ENCODE results near the gene TMEM131L. TPM values are rescaled to one million over a fixed set of nuclear protein-coding genes. Genes with fewer than 3 reads are reported as not detected.

The TMEM131L gene
- polyA plus RNA-seq, 1 donor: 36.6 TPM

DNA sequence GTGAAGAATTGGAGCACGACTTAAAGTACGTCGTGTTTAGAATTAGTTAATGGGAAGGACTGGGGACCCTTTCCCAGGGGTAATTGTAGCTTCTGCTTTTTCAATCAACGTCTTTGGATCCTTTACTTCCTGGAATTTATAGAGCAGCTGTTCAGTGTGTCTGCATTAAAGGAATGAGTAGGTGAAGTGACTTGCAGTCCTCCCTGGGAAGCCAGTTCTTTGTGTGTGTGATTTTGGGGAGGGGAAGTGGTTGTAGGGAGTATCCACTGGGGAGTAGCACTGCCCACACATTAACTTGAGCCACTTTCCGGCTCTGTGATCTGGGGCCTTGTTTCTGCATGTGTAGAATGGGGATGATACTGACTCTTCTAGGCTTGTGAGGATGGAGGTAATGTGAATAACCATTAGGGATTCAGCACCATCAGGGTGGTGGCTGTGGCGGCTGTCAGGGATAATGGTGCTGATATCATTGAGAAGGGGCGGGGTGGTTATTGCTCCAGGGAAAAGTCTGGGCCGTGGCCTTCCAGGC is 54.7 kb downstream of the TMEM131L start:
- no peak for DNase-seq

GRCh38 chr4:153521478-153521877 is 55.3 kb downstream of the TMEM131L start:
- no peak for DNase-seq

GRCh38 chr4:153521999-153522801 is 56.0 kb downstream of the TMEM131L start:
- DNase-seq: no peak

GRCh38 chr4:153522802-153523094 is 56.6 kb downstream of the TMEM131L start:
- no peak for DNase-seq

GRCh38 chr4:153523164-153523796 is 57.1 kb downstream of the TMEM131L start:
- DNase-seq: no peak

- no peak for DNase-seq
Measured at GRCh38 chr4:153523941-153524386, 57.8 kb downstream of the TMEM131L start.

DNA sequence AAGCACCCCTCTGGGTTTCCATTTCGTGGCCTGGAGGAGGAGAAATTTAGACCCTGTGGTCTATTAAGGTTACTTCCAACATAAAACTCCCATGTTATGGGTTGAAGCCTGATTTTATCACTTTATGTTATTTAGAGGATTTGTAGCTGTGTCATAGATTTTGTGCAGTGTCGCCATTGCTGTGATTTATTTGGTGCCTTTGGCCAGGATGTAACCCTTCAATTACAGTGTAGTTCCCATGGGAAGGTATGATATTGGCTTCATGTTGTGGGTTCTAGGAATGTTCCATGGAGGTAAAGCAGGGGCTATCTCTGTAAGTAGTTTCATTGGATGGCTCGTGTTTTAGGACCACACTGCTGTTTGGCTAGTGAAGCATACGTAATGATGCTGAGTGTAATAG is 58.5 kb downstream of the TMEM131L start:
- DNase-seq: no peak

- DNase-seq: no peak
Measured at GRCh38 chr4:153527690-153528089, 61.5 kb downstream of the TMEM131L start.

- DNase-seq: no peak
Measured at GRCh38 chr4:153528705-153529485, 62.7 kb downstream of the TMEM131L start.

GRCh38 chr4:153529646-153530045 is 63.5 kb downstream of the TMEM131L start:
- DNase-seq: no peak

GRCh38 chr4:153530284-153530999 is 64.3 kb downstream of the TMEM131L start:
- no peak for DNase-seq

GRCh38 chr4:153531000-153531358 is 64.8 kb downstream of the TMEM131L start:
- no peak for DNase-seq

- DNase-seq: no peak
Measured at GRCh38 chr4:153531976-153532626, 65.9 kb downstream of the TMEM131L start.

DNA sequence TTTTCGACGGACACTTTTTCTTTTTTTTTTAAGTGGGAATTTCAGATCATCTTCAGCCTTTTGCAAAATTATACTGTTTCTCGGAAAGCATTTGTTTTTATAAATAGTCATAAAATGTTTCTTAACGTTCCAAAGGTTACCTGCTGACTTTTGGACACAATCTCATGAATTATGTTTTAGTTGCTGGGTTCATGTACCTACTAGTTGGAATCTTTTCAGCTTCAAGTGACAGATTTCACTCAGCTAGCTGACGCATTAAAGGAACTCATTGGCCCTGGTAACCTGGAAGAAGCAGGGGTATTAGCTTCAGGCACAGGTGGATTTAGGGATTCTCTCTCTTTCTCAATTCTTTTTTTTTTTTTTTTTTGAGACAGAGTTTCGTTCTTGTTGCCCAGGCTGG is 66.5 kb downstream of the TMEM131L start:
- DNase-seq: no peak

DNA sequence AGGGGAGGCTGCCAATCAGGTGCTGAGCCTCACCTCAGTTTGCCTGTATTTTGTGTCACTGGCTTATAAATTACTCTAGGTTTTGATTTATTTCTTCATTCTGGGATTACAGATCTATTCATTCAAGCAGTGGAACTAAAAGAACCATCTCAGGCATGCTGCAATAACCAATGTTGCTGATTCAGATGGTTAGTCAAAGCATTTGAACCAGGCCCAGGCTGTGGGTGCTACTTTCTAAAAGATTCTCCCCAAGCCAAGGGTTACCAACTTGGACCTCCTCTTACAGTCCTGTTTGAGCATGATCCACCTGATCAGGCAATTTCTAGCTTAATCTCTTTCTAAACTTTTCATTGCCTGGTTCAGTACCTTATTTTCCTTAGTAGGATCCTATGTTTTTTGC is 67.2 kb downstream of the TMEM131L start:
- DNase-seq: no peak

- DNase-seq: no peak
Measured at GRCh38 chr4:153534792-153535629, 68.9 kb downstream of the TMEM131L start.

DNA sequence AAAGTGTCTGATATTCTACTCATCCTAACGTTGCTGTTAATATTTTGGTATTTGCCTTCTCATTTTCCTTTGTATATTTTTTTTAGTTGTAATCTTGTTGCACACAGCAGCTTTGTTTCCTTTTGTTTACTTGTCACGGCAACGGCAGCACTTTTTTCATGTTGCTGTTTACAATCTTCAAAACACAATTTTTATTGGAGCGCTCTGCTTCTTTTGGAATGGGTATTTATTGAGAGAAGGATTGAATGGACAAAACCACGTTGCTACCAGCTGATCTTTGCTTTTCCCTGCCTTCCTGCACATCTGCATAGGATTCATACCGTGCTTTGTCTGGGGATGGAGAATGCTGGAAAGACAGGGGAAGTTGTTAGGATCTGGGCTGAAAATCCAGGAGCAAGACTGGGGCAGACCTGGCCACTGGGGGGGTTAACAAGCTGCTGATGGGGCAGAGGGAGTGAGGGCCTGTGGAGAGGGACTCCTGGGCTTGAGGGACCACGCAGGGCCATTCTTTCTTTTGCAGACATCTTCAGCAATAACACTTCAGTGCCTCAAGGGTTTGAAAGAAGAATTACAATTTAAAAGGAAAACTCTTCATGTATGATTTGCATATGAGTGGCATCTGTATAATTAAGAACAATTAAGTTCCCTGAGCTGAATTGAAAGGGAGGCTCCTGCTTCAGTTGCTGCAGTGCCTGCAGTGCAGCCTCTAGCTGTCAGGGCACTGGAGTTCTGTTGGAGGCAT is 69.8 kb downstream of the TMEM131L start:
- no peak for DNase-seq

- no peak for DNase-seq
Measured at GRCh38 chr4:153537493-153537960, 71.4 kb downstream of the TMEM131L start.

GRCh38 chr4:153538487-153539357 is 72.6 kb downstream of the TMEM131L start:
- DNase-seq: no peak
